ENCODE results near the gene BRD9.
"Not testable (repeated sequence)": the region's sequence is repeated elsewhere in the genome, so short reads cannot be mapped to it uniquely, and the experiment has no call there.

The BRD9 gene

DNA sequence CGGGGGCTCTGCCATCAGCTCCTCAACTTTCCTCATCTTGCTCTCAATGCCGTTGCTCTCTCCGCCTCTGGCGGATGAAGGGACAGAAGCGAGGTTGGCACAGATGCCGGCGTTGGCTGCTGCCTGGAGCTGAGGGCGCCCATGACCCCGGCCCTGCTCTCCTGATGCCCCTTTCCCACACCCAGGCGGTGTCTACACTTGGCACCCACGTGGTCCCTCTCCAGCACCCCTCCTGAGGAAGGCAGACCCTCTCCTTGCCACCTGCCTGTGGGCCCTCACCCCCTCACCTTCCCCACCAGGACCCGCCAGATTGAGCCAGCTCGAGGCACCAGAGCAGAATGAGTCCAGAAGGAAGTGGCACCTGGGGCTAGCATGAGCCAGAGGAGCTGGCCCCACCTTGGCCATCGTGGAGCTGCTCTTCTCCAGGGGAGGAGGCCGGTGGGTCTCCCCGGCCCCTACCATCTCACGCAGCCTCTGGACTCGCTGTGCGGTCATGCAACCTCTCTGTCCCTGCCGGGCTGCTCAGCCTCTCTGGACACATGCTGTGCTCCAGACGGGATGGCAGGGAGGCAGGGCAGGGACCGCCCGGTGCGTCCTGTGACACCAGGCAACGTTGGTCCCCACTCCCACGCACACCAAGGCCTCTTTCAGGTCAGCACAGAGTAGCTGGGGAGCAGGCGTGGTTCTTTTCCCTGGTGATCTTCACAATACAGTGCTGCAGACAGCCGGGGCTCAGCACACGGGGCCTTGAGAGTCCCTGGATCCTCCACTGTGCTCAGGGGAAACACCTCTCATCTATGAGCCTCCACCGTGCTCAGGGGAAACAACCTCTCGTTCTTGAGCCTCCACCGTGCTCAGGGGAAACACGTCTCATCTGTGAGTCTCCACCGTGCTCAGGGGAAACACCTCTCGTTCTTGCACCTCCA, 46.7 kb downstream of the BRD9 start:
- H3K4me1 ChIP-seq; H3K36me3 ChIP-seq; H3K27ac ChIP-seq; intact Hi-C loops (cut with DNase I; ENCODE audit: low total_unique reads); H3K4me3 ChIP-seq; H3K9me3 ChIP-seq: not testable (repeated sequence)
- peak in 1 of 2 donors; percentile 31 for DNase-seq
- H3K27me3 ChIP-seq: peaks cover 0 to 16% of the 10 kb centered on the region in 2 donors

DNA sequence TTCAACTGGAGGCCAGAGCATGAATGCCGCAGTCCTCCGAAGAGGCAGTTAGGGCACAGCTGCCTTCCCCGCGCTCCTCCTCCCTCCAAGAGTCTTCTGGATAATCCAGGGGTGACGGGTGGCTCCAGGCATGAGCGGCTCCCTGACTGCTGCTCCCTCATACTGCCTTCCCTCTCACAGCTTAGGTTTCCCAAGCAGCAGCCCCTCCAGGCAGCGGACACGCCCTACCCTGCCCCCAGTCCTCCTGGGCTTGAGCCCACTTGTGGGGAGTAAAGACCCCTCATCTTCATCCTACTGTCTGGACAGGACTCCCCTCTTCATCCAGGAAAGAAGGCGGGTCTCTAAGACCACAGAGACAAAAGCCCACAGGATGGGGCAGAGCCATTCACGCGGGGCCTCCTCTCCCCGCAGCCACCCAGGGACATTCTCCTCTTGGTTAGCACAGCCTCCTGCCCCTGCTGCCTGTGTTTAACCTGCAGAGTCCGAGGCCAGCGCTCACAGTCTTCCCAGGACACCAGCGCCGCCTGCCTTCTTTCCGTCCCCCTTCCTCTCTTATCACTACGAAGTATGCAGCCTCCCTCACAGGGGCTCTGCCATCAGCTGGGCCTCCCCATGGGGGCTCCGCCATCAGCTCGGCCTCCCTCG, 47.4 kb downstream of the BRD9 start:
- H3K36me3 ChIP-seq; H3K27me3 ChIP-seq; H3K4me1 ChIP-seq; H3K4me3 ChIP-seq; H3K9me3 ChIP-seq; H3K27ac ChIP-seq; intact Hi-C loops (cut with DNase I; ENCODE audit: low total_unique reads): not testable (repeated sequence)
- peak; percentile 10 to 59 for DNase-seq

DNA sequence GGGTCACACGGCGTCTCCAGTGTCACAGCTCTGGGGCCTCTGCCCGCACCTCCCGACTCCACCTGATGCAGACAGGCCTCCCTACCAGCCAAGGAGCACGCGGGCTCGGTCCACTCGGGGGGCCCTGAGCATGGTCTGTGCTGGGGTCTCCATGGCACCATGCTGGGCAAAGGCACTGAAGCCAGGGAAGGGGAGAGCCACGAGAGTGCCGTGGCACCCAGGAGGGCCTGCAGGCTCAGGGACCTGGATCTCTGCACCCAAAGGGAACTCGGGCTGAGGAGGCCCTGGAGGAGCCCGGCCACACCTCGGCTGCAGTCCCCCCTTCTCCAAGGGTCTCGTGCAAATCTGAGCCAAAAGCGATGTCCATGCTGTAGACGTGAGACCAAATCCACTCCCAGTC, 48.2 kb downstream of the BRD9 start:
- intact Hi-C loops (cut with DNase I; ENCODE audit: low total_unique reads); H3K9me3 ChIP-seq: not testable (repeated sequence)
- peak; percentile 14 to 54 for DNase-seq

DNA sequence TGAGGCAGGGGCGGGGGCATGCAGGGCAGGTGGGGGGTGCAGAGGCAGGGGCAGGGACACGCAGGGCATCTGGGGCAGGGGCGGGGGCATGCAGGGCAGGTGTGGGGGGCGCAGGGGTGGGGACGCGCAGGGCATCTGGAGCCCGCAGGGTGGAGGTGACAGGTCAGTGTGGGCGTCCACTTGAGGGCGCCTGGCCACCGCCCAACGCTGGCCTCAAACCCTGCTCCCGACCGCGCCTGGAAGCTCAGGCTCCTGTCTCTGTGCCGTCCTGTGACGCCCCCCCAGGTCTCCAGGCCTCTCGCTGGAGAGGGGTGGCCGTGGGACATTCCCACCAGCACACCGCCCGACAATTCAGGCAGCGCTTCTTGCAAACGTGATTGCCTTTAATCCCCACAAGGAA, 48.7 kb downstream of the BRD9 start:
- H3K27ac ChIP-seq; intact Hi-C loops (cut with DNase I; ENCODE audit: low total_unique reads); H3K4me1 ChIP-seq; H3K9me3 ChIP-seq; H3K36me3 ChIP-seq; H3K27me3 ChIP-seq; H3K4me3 ChIP-seq: not testable (repeated sequence)
- DNase-seq: peak; percentile 8 to 46

More for the DNA sequence above, 48.2 kb downstream of the BRD9 start:
- not testable (repeated sequence) for H3K36me3 ChIP-seq, H3K27me3 ChIP-seq, H3K4me3 ChIP-seq, H3K27ac ChIP-seq, H3K4me1 ChIP-seq

DNA sequence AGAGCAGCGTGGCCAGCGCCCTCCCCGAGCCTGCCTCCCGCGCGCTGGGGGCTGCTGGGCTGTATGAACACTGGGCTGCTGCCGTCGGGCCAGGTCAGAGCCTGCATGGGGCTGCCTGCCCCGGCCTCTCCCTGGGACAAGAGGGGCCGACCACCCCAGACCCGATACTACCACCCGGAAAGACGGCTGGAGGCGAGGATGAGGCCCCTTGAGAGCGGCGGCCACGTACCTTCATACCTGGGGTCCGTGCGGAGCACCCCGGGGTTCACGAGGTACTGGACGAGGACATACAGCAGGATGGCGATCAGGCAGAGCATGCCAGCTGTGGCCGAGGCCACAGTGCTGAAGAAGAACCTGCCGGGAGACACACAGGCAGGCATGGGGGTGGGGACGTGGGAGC, 49.2 kb downstream of the BRD9 start:
- intact Hi-C loops (cut with DNase I; ENCODE audit: low total_unique reads); H3K27me3 ChIP-seq; H3K36me3 ChIP-seq; H3K9me3 ChIP-seq; H3K4me1 ChIP-seq; H3K4me3 ChIP-seq; H3K27ac ChIP-seq: not testable (repeated sequence)
- DNase-seq: peak; percentile 19 to 64

DNA sequence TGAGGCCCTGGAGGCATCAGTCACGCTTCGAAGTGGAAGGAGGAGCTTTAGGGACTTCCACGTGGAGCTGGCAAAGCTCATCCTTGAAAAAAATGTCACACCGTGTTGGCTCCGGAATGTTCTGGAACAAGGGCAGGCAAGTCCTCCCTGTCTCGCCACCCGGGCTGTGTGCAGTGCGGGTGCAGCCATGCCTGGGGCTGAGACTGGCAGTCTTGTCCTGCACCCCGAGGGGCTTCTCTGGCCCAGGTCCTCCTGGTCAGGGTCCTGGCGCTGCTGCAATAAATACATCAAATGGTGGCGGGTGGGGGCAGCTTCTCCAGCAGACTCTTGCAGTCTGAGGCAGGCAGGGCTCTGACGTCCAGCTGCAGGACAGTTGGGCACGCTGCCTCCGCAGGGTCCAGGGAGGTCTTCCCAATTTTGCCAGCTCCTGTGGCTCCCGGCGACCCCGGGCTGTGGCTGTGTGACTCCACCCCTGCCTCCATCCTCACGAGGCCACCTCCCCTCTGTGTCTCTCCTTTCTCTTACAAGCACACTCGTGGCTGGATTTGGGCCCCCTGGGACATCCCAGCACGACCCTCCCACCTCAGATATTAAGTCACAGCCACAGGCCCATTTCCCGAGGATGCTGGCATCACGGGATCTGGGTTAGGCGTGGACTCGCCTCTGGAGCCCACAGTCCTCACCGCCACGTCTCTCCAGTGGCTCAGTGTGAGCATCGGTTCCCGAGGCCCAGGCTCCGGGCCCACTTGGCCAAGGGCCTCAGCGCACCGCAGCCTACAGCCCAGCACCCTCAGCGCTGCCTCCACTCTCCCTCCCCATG, 50.0 kb downstream of the BRD9 start:
- H3K4me1 ChIP-seq; H3K36me3 ChIP-seq; intact Hi-C loops (cut with DNase I; ENCODE audit: low total_unique reads); H3K4me3 ChIP-seq; H3K9me3 ChIP-seq; H3K27ac ChIP-seq; H3K27me3 ChIP-seq: not testable (repeated sequence)
- DNase-seq: peak; percentile 12 to 61

DNA sequence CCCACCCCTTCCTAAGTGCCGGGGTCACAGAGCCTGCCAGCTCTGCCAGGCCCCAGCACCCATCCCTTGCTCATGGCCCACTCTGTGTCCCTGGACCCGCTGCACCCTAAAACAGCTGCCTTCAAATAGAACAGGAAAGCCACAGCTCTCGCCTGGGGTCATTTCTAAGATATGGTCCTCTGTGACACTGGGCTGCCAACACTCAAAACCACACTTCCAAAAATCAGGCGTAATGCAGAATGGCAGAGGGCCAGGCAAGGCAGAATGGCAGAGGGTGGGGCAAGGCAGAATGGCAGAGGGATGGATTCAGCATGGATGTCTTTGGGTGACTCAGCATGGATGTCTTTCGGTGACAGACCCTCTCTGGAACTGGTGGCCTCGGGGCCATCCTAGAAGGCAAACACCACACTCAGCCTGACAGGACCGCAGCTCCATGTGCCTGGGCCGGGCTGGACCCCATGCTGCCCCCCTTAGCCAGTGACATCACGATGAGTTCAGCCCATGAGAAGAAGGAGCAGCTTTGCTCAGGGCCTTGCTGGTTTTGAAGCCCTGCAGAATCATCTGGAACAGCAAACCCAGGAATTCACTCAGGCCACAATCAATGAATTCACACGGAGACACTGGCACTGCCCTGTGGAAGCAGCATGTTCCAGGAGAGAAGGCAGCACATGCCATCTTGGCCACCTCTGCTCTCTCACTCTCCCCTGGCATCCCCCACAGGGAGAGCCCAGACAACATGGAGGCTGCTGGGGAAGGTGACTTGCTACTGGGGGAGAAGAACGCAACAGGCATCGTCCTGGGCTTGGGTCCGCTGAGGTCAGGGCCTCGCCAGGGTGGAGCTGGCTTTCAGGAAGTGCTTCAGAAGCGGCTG, 50.8 kb downstream of the BRD9 start:
- intact Hi-C loops (cut with DNase I; ENCODE audit: low total_unique reads): loop anchor here (2.0 kb wide), 1 partner anchor 97 kb away; no protein-coding TSS in a partner anchor
- H3K27ac ChIP-seq, H3K4me3 ChIP-seq, H3K4me1 ChIP-seq, H3K9me3 ChIP-seq, H3K36me3 ChIP-seq, H3K27me3 ChIP-seq: not testable (repeated sequence)
- DNase-seq: peak; percentile 15 to 45

DNA sequence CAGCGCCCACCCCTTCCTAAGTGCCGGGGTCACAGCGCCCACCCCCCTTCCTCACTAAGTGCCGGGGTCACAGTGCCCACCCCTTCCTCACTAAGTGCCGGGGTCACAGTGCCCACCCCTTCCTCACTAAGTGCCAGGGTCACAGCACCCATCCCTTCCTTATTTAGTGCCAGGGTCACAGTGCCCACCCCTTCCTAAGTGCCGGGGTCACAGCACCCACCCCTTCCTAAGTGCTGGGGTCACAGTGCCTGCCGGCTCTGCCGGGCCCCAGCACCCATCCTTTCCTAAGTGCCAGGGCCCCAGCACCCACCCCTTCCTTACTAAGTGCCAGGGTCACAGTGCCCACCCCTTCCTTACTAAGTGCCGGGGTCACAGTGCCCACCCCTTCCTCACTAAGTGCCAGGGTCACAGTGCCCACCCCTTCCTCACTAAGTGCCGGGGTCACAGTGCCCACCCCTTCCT, 51.6 kb downstream of the BRD9 start:
- not testable (repeated sequence) for H3K4me3 ChIP-seq, H3K27me3 ChIP-seq, H3K27ac ChIP-seq, H3K36me3 ChIP-seq, H3K4me1 ChIP-seq, H3K9me3 ChIP-seq
- intact Hi-C loops (cut with DNase I; ENCODE audit: low total_unique reads): loop anchor here (2.0 kb wide), 1 partner anchor 96 kb away; no protein-coding TSS in a partner anchor
- DNase-seq: peak in 1 of 2 donors; percentile 3

DNA sequence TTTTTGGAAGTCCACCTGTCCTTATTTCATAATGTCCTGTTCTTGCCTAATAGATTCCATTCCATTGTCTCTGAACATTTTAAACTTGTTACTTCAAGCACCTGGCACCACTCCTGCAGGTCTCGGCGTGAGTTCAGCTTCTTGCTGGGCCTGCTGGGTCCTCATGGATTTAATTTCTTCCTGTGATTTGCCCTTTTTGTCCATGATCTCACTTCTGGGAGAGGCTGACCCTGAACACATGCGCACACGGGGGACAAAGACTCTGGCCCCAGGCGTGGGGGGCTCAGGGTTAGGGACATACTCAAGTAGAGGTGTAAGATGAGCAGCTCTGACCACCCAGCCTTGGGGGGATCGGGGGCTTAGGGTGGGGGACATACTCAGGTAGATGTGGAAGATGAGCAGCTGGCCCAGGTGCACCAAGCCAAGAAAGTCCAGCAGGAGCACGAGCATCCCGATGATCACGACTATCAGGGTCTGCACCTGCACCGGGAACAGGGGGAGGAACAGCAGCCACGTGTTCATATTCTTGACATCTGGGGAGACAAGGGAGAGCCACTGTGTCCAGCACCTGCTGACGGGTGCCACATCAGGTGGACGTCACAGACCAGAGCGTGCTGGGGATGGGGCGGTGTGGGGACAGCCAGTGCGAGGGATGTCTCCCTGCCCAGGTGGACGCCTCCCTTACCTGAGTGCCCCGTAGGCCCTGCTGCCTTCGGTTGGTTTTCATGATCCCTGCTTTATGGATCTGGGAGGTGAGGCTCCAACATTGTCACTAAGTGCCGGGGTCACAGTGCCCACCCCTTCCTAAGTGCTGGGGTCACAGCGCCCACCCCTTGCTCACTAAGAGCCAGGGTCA, 52.3 kb downstream of the BRD9 start:
- intact Hi-C loops (cut with DNase I; ENCODE audit: low total_unique reads): loop anchor here (2.0 kb wide), 1 partner anchor 96 kb away; no protein-coding TSS in a partner anchor
- not testable (repeated sequence) for H3K9me3 ChIP-seq, H3K27ac ChIP-seq, H3K4me1 ChIP-seq, H3K4me3 ChIP-seq, H3K36me3 ChIP-seq, H3K27me3 ChIP-seq
- peak; percentile 15 to 61 for DNase-seq

DNA sequence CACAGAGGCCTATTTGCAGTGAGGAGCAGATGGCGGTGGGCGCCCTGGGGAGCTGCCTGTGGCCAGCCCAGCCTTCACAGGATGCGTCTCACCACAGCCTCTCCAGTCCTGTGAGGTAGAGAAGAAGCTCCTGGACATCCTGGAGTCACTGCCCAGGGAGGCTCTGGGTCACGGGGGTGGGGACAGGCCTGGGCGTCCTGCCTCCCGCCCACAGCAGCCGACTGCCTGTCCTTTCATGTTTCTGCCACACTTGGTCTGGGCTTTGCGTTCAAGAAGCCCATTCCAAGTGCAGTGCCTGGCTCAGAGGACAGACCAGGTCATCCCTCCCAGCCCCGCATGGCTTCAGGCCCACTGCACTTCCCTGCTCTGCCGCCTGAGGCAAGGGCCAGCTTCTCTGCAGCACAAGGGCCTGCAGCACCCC, 54.2 kb downstream of the BRD9 start:
- intact Hi-C loops (cut with DNase I; ENCODE audit: low total_unique reads); H3K36me3 ChIP-seq; H3K27me3 ChIP-seq; H3K27ac ChIP-seq; DNase-seq; H3K4me1 ChIP-seq; H3K4me3 ChIP-seq; H3K9me3 ChIP-seq: not testable (repeated sequence)

DNA sequence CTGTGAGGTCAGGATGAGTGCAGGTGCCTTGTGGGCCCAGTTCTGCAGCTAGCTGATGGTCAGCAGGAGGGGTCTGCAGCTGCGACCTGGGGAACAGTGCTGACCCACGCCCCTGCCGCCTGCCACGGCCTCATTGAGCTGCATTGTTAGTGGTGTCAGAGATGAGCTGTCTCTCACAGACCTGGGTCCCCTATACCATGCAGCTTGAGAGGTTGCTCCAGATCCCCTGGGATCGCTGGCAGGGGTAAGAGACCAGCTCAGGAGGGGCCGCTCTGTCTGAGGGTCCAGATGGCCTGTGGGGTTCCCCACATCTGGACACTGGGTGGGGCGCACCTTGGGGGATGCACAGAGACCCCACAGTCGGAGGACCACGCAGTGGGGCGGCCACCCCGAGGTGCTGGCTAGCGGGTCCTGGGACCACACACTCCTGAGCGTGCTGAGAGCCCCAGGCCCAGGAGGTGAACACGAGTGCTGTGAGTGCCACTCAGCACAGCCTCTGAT, 54.9 kb downstream of the BRD9 start:
- DNase-seq; intact Hi-C loops (cut with DNase I; ENCODE audit: low total_unique reads); H3K27ac ChIP-seq: not testable (repeated sequence)

DNA sequence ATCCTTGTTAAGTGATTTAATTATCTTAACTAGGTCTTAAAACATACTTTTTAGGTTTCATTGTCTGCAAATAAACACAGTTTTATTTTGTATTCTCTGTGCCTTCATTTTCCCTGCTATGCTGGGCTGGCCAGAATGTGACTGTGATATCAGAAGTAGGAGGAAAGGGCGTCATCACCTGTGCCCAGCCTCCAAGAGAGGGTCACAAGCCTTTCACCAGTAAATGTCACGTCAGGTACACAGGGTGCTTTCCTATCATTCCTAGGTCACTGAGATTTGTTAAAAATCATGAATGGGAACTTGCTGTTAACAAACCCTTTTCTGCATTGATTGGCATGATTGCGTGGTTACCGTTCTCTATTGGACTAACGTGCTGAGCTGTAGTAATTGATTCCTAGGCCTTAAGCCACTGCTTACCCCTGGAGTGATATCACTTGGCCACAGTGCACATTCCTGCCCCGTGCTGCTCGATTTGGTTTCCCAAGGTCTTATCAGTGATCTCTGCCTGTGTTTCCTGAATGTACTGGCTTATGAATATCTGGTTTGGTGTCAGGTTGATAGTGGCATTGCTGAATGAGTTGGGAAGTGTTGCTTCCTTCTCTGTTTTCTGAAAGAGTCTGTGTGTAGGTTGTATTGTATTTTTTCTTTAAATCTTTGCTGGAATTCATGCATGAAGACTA, 56.5 kb downstream of the BRD9 start:
- H3K9me3 ChIP-seq; intact Hi-C loops (cut with DNase I; ENCODE audit: low total_unique reads); H3K27me3 ChIP-seq; H3K4me1 ChIP-seq; H3K27ac ChIP-seq; H3K4me3 ChIP-seq; H3K36me3 ChIP-seq; DNase-seq: not testable (repeated sequence)

More for the DNA sequence above, 54.9 kb downstream of the BRD9 start:
- H3K9me3 ChIP-seq, H3K4me1 ChIP-seq, H3K36me3 ChIP-seq, H3K4me3 ChIP-seq, H3K27me3 ChIP-seq: not testable (repeated sequence)

All from tibial artery (tissue), 4 donors.